GM23338 (cell line): ENCODE results near the gene PPP2R2B. TPM values are rescaled to one million over a fixed set of nuclear protein-coding genes. Genes with fewer than 3 reads are reported as not detected.

Experiments
- ATAC-seq: fragments of 200-7000 bp; cut with Tn5 transposase; 3 replicates; pipeline ENCODE4 v1.9.1; 2020
- DNase-seq: peaks from one replicate; pipeline ENCODE4 v3.0.0-alpha.2; 2015; ENCODE audit warnings: low spot score
- H2AFZ ChIP-seq: fragments of 200-600 bp; sonication (generic); 2 replicates; pipeline ENCODE4 v1.8.0; 2016; ENCODE audit warnings: antibody characterized with exemption, mild to moderate bottlenecking, moderate library complexity
- H3F3A ChIP-seq: fragments of 200-600 bp; sonication (generic); replicated peaks from 2 replicates; pipeline ENCODE4 v1.8.0; 2017; ENCODE audit warnings: antibody characterized with exemption, mixed run types, low read depth
- H3K27ac ChIP-seq: fragments of 200-600 bp; sonication (generic); 2 replicates; pipeline ENCODE4 v1.6.1; 2016; ENCODE audit warnings: low read depth
- H3K27me3 ChIP-seq: fragments of 200-600 bp; sonication (generic); 2 replicates; pipeline ENCODE4 v1.8.0; 2016; ENCODE audit warnings: mild to moderate bottlenecking, mixed run types, moderate library complexity; ENCODE audit not compliant: insufficient read depth
- H3K36me3 ChIP-seq: fragments of 200-600 bp; sonication (generic); 2 replicates; pipeline ENCODE4 v1.8.0; 2016; ENCODE audit warnings: mild to moderate bottlenecking; ENCODE audit not compliant: insufficient read depth
- H3K4me1 ChIP-seq: fragments of 200-600 bp; sonication (generic); 2 replicates; pipeline ENCODE4 v1.8.0; 2016; ENCODE audit warnings: mild to moderate bottlenecking, moderate library complexity; ENCODE audit not compliant: insufficient read depth
- H3K4me2 ChIP-seq: fragments of 200-600 bp; sonication (generic); 2 replicates; pipeline ENCODE4 v1.7.1; 2017; ENCODE audit warnings: mixed run types
- H3K4me3 ChIP-seq: fragments of 200-600 bp; sonication (generic); 2 replicates; pipeline ENCODE4 v1.6.1; 2016; ENCODE audit warnings: mixed run types
- H3K79me2 ChIP-seq: fragments of 200-600 bp; sonication (generic); replicated peaks from 2 replicates; pipeline ENCODE4 v1.8.0; 2017; ENCODE audit warnings: mild to moderate bottlenecking; ENCODE audit not compliant: insufficient read depth
- H3K9me2 ChIP-seq: fragments of 200-600 bp; sonication (generic); 2 replicates; pipeline ENCODE4 v1.8.0; 2017; ENCODE audit not compliant: insufficient read depth
- H4K20me1 ChIP-seq: fragments of 200-600 bp; sonication (generic); replicated peaks from 2 replicates; pipeline ENCODE4 v1.8.0; 2017; ENCODE audit warnings: mild to moderate bottlenecking; ENCODE audit not compliant: insufficient read depth
- H3K27ac Mint-ChIP-seq: 2 replicates; pipeline ENCODE4 v1.8.0; 2020; ENCODE audit warnings: inconsistent platforms, mild to moderate bottlenecking, moderate library complexity, mixed read lengths
- H3K27me3 Mint-ChIP-seq: 3 replicates; pipeline ENCODE4 v1.8.0; 2022; ENCODE audit warnings: low read depth, mild to moderate bottlenecking, moderate library complexity, mixed read lengths, inconsistent platforms; ENCODE audit not compliant: insufficient read depth, poor library complexity
- H3K36me3 Mint-ChIP-seq: 3 replicates; pipeline ENCODE4 v1.8.0; 2021; ENCODE audit warnings: low read depth, mild to moderate bottlenecking, inconsistent platforms, moderate library complexity, mixed read lengths
- H3K4me1 Mint-ChIP-seq: 3 replicates; pipeline ENCODE4 v1.8.0; 2020; ENCODE audit warnings: mild to moderate bottlenecking, inconsistent platforms, mixed read lengths
- H3K4me3 Mint-ChIP-seq: 3 replicates; pipeline ENCODE4 v1.8.0; 2021; ENCODE audit warnings: moderate library complexity, mild to moderate bottlenecking, inconsistent platforms, mixed read lengths
- H3K9me3 Mint-ChIP-seq: 3 replicates; pipeline ENCODE4 v1.8.0; 2020; ENCODE audit warnings: moderate library complexity, mild to moderate bottlenecking, inconsistent platforms, mixed read lengths
- CREB1 ChIP-seq: fragments of 250-450 bp; sonication (Bioruptor Pico); IDR thresholded peaks from 2 replicates; pipeline ENCODE4 v1.5.0; 2020; ENCODE audit warnings: low read depth, mild to moderate bottlenecking, moderate library complexity
- CTCF ChIP-seq, 2 experiments: fragments of 200-600 bp in 1 of 2; sonication (generic) in 1 of 2; conservative IDR thresholded peaks; 2 replicates each; pipeline versions ENCODE4 v1.5.1 to v1.6.1; 2016 to 2017; ENCODE audit warnings: antibody characterized with exemption in 2 of 2, low read depth in 2 of 2, mild to moderate bottlenecking in 2 of 2, moderate library complexity in 1 of 2
- EZH2 ChIP-seq: fragments of 200-600 bp; sonication (generic); IDR thresholded peaks from one replicate; pipeline ENCODE4 v1.8.0; 2017; ENCODE audit warnings: antibody characterized with exemption, mild to moderate bottlenecking, low read depth; ENCODE audit not compliant: unreplicated experiment
- EZH2phosphoT487 ChIP-seq: fragments of 200-600 bp; sonication (generic); IDR thresholded peaks from one replicate; pipeline ENCODE4 v1.8.1; 2018; ENCODE audit warnings: antibody characterized with exemption; ENCODE audit not compliant: unreplicated experiment
- JUNB ChIP-seq: IDR thresholded peaks from one replicate; pipeline ENCODE4 v1.6.1; 2016; ENCODE audit warnings: antibody characterized with exemption; ENCODE audit not compliant: unreplicated experiment
- NANOG ChIP-seq: IDR thresholded peaks from 2 replicates; pipeline ENCODE4 v1.6.1; 2016; ENCODE audit warnings: antibody characterized with exemption, borderline replicate concordance
- POLR2AphosphoS5 ChIP-seq: IDR thresholded peaks from 2 replicates; pipeline ENCODE4 v1.6.1; 2016; ENCODE audit warnings: antibody characterized with exemption, low read depth
- STAT1 ChIP-seq: IDR thresholded peaks from one replicate; pipeline ENCODE4 v1.6.1; 2016; ENCODE audit warnings: antibody characterized with exemption; ENCODE audit not compliant: unreplicated experiment
- ZNF114 ChIP-seq: fragments of 250-450 bp; sonication (Bioruptor Pico); IDR thresholded peaks from 2 replicates; pipeline ENCODE4 v1.5.0; 2020; ENCODE audit warnings: mild to moderate bottlenecking, moderate library complexity
- ZNF331 ChIP-seq: fragments of 250-450 bp; sonication (Bioruptor Pico); IDR thresholded peaks from 2 replicates; pipeline ENCODE4 v1.5.0; 2020; ENCODE audit warnings: low read depth, mild to moderate bottlenecking, moderate library complexity
- polyA plus RNA-seq: library from polyadenylated mRNA; unstranded; fragments of >200 nt; fragmentation: Nextera tagmentation; extraction: Ambion mirVana; gene quantifications from 2 replicates; pipeline ENCODE4 v1.2.1, GENCODE V29; 2016
- total RNA-seq: library from RNA; depleted of rRNA; stranded (reverse); fragments of >200 nt; shearing (Covaris generic); gene quantifications from 2 replicates; pipeline ENCODE4 v1.2.3, GENCODE V29; 2014
- TF ChIP-seq, protein P1 (sequence below): IDR thresholded peaks from 2 replicates; pipeline ENCODE4 v1.6.1; 2016; ENCODE audit warnings: antibody characterized with exemption
- TF ChIP-seq, protein P2 (sequence below): IDR thresholded peaks from one replicate; pipeline ENCODE4 v1.6.1; 2018; ENCODE audit warnings: antibody characterized with exemption; ENCODE audit not compliant: unreplicated experiment

Gene PPP2R2B
- total and polyA plus RNA-seq, 2 experiments from 2014 or later = 21.3 to 33.9 TPM

- TF ChIP-seq ZNF331 (no peak), CTCF (conservative IDR thresholded peaks at IDR 0.05; ENCODE audit: low read depth in 2 of 2) (no peak)
- no peaks in the 10 kb centered on the region; the same call in 2 of the 3 replicates for H3K4me1 Mint-ChIP-seq
- no peaks in the 10 kb centered on the region for H3K27me3 Mint-ChIP-seq
- H3K9me2 ChIP-seq = no peaks in the 10 kb centered on the region
- H4K20me1 ChIP-seq = no peaks in the 10 kb centered on the region
- peaks cover 5% of the 10 kb centered on the region; the same call in 2 of the 3 replicates for H3K9me3 Mint-ChIP-seq
- no peaks in the 10 kb centered on the region for H3F3A ChIP-seq
- H3K27me3 ChIP-seq = no peaks in the 10 kb centered on the region
- no peak overlapping the region for H3K27ac Mint-ChIP-seq
- H3K27ac ChIP-seq = no peak overlapping the region
- H3K36me3 ChIP-seq = no peaks in the 10 kb centered on the region
- DNase-seq (no peak), ATAC-seq (no peak)
- H3K79me2 ChIP-seq = no peaks in the 10 kb centered on the region
- no peak overlapping the region for H3K4me3 ChIP-seq
- H2AFZ ChIP-seq = no peak overlapping the region
- H3K4me1 ChIP-seq = no peaks in the 10 kb centered on the region
- peaks cover 5% of the 10 kb centered on the region; the same call in 2 of the 3 replicates for H3K36me3 Mint-ChIP-seq
- H3K4me2 ChIP-seq = no peak overlapping the region
- H3K4me3 Mint-ChIP-seq = no peak overlapping the region
Measured at GRCh38 chr5:146902471-146902870, 23.9 kb upstream of the PPP2R2B start.

DNA sequence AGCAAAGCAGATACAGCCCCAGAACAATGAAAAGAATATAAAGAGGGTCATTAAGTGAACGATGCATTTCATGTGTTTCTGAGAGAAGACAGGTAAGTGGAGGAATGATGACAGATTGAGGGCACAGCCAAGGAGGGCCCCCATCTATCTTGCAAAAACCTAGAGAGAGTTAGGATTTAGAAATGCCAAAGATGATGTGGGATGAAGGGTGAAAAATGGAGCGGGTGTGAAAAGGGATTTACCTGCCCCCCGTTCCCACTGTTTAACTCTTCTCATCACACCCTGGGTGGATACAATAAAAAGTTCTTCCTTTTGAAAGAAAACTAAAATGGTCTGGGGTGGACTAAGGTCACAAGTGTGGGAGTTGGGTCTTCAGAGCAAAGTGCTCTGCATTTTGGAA, 18.5 kb upstream of the PPP2R2B start:
- Mint-ChIP-seq H3K9me3 (peaks cover 19% of the 10 kb centered on the region; the same call in 2 of the 3 replicates), H3K27ac (no peak overlapping the region), H3K4me1 (peaks cover 3% of the 10 kb centered on the region; the same call in 1 of the 3 replicates), H3K4me3 (no peak overlapping the region), H3K27me3 (no peaks in the 10 kb centered on the region), H3K36me3 (peaks cover 8% of the 10 kb centered on the region; the same call in 2 of the 3 replicates)
- Histone ChIP-seq H3K27ac (no peak overlapping the region), H2AFZ (no peak overlapping the region), H3K36me3 (no peaks in the 10 kb centered on the region), H4K20me1 (no peaks in the 10 kb centered on the region), H3K9me2 (no peaks in the 10 kb centered on the region), H3K4me2 (no peak overlapping the region), H3K4me3 (no peak overlapping the region), H3F3A (no peaks in the 10 kb centered on the region), H3K4me1 (no peaks in the 10 kb centered on the region), H3K79me2 (no peaks in the 10 kb centered on the region), H3K27me3 (no peaks in the 10 kb centered on the region)
- no peak for DNase-seq
- TF ChIP-seq ZNF114 (CRISPR knock-in tag) (no peak), EZH2phosphoT487 (no peak), NANOG (no peak), STAT1 (no peak)
- no peak for ATAC-seq

DNA sequence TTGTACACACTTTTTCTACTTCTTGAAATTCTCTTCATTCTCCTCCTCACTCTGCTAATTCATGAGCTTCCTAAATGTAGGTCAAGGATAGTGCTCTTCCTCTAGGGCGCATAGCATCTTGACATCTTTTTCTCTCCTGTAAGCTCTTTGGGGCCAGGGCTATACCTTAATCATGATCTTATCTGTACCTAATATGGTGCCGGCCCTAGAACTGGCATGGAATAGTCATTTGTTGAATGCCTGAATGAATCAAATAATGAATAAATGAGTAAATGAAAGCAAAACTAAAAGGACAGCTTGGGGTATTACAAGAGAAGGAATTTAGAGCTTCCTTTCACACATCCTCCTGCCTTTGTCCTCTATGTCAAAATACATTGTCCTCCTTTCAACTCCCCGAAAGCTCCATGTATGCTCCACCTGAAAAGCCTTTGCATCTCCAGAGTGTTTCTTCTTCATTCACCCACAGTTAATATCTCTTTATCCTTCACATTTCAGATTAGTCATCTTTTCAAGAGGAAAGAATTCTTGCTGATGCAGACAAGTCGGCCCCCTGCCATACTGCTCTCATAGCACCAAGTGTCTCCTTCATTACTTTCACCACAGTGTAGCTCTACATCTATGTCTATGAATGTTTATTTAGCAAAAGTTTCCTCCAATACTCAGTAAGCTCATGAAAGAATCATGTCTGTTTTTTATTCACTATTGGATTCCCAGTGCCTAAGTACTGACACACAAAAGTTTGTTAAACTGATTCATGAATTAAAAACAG, 16.4 kb upstream of the PPP2R2B start:
- no peak overlapping the region for H3K4me2 ChIP-seq
- H3K4me3 ChIP-seq = no peak overlapping the region
- H3F3A ChIP-seq = no peaks in the 10 kb centered on the region
- H3K27me3 Mint-ChIP-seq = no peaks in the 10 kb centered on the region
- H3K9me2 ChIP-seq = no peaks in the 10 kb centered on the region
- H3K27ac ChIP-seq = no peak overlapping the region
- no peak overlapping the region for H2AFZ ChIP-seq
- no peaks in the 10 kb centered on the region for H4K20me1 ChIP-seq
- H3K36me3 ChIP-seq = no peaks in the 10 kb centered on the region
- H3K4me1 Mint-ChIP-seq = peaks cover 13% of the 10 kb centered on the region
- H3K4me3 Mint-ChIP-seq = no peak overlapping the region
- no peak overlapping the region for H3K27ac Mint-ChIP-seq
- H3K4me1 ChIP-seq = peaks cover 12% of the 10 kb centered on the region
- H3K27me3 ChIP-seq = no peaks in the 10 kb centered on the region
- H3K79me2 ChIP-seq = no peaks in the 10 kb centered on the region
- no peak for ATAC-seq
- H3K36me3 Mint-ChIP-seq = peaks cover 8% of the 10 kb centered on the region; the same call in 2 of the 3 replicates
- H3K9me3 Mint-ChIP-seq = peaks cover 19% of the 10 kb centered on the region; the same call in 2 of the 3 replicates
- no peak for DNase-seq
- no peak for TF ChIP-seq NANOG
- no peak for TF ChIP-seq EZH2phosphoT487
- TF ChIP-seq, protein P1, sequence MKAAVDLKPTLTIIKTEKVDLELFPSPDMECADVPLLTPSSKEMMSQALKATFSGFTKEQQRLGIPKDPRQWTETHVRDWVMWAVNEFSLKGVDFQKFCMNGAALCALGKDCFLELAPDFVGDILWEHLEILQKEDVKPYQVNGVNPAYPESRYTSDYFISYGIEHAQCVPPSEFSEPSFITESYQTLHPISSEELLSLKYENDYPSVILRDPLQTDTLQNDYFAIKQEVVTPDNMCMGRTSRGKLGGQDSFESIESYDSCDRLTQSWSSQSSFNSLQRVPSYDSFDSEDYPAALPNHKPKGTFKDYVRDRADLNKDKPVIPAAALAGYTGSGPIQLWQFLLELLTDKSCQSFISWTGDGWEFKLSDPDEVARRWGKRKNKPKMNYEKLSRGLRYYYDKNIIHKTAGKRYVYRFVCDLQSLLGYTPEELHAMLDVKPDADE = no peak
- TF ChIP-seq JUNB = no peak
- no peak for TF ChIP-seq STAT1
- no peak for TF ChIP-seq CREB1 (CRISPR knock-in tag)
- TF ChIP-seq ZNF331 = no peak
- TF ChIP-seq, protein P2, sequence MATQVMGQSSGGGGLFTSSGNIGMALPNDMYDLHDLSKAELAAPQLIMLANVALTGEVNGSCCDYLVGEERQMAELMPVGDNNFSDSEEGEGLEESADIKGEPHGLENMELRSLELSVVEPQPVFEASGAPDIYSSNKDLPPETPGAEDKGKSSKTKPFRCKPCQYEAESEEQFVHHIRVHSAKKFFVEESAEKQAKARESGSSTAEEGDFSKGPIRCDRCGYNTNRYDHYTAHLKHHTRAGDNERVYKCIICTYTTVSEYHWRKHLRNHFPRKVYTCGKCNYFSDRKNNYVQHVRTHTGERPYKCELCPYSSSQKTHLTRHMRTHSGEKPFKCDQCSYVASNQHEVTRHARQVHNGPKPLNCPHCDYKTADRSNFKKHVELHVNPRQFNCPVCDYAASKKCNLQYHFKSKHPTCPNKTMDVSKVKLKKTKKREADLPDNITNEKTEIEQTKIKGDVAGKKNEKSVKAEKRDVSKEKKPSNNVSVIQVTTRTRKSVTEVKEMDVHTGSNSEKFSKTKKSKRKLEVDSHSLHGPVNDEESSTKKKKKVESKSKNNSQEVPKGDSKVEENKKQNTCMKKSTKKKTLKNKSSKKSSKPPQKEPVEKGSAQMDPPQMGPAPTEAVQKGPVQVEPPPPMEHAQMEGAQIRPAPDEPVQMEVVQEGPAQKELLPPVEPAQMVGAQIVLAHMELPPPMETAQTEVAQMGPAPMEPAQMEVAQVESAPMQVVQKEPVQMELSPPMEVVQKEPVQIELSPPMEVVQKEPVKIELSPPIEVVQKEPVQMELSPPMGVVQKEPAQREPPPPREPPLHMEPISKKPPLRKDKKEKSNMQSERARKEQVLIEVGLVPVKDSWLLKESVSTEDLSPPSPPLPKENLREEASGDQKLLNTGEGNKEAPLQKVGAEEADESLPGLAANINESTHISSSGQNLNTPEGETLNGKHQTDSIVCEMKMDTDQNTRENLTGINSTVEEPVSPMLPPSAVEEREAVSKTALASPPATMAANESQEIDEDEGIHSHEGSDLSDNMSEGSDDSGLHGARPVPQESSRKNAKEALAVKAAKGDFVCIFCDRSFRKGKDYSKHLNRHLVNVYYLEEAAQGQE = no peak
- TF ChIP-seq POLR2AphosphoS5 = no peak
- TF ChIP-seq EZH2 = no peak
- TF ChIP-seq ZNF114 (CRISPR knock-in tag) = no peak
